ENCODE results near the gene TTN. TPM values are rescaled to one million over a fixed set of nuclear protein-coding genes. Genes with fewer than 3 reads are reported as not detected.
A peak's percentile ranks its signal among the peaks of the same experiment; 100 is the strongest.

The TTN gene
- total RNA-seq, 1 donor, result under 0.01 TPM

- peak overlapping the region; percentile 46 for H3K4me3 ChIP-seq (ENCODE audit: low read depth, low read length)
- TF ChIP-seq CTCF (IDR thresholded peaks at IDR 0.05; ENCODE audit: insufficient read depth, low read depth, low read length), result no peak
- DNase-seq (ENCODE audit: low read depth), result no peak
Observed at GRCh38 chr2:178479758-178480226, 327.4 kb downstream of the TTN start.

- TF ChIP-seq CTCF (IDR thresholded peaks at IDR 0.05; ENCODE audit: insufficient read depth, low read depth, low read length), result no peak
- DNase-seq (ENCODE audit: low read depth), result no peak
- peak overlapping the region; percentile 78 for H3K4me3 ChIP-seq (ENCODE audit: low read depth, low read length)
Observed at GRCh38 chr2:178479275-178479616, 328.0 kb downstream of the TTN start.

- TF ChIP-seq CTCF (IDR thresholded peaks at IDR 0.05; ENCODE audit: insufficient read depth, low read depth, low read length), result peak; percentile 65
- H3K4me3 ChIP-seq (ENCODE audit: low read depth, low read length), result peak within 1 kb of the TSS; percentile 78
- peak; percentile 87 for DNase-seq (ENCODE audit: low read depth)
Observed at GRCh38 chr2:178478439-178479274, 328.6 kb downstream of the TTN start, which contains the start of gene FKBP7. TSS of gene FKBP7 (minus strand) at chr2:178478600. CDS start at chr2:178478499, 101 bp downstream.

GRCh38 chr2:178478130-178478438 is 329.1 kb downstream of the TTN start:
- no peak for DNase-seq (ENCODE audit: low read depth)
- TF ChIP-seq CTCF (IDR thresholded peaks at IDR 0.05; ENCODE audit: insufficient read depth, low read depth, low read length), result no peak
- H3K4me3 ChIP-seq (ENCODE audit: low read depth, low read length), result peak overlapping the region; percentile 78

- no peak for DNase-seq (ENCODE audit: low read depth)
- TF ChIP-seq CTCF (IDR thresholded peaks at IDR 0.05; ENCODE audit: insufficient read depth, low read depth, low read length), result no peak
- peak overlapping the region; percentile 78 for H3K4me3 ChIP-seq (ENCODE audit: low read depth, low read length)
Observed at GRCh38 chr2:178477443-178478129, 329.6 kb downstream of the TTN start.

GRCh38 chr2:178476477-178476876 is 330.7 kb downstream of the TTN start:
- no peak for DNase-seq (ENCODE audit: low read depth)
- no peak for TF ChIP-seq CTCF (IDR thresholded peaks at IDR 0.05; ENCODE audit: insufficient read depth, low read depth, low read length)
- no peak overlapping the region for H3K4me3 ChIP-seq (ENCODE audit: low read depth, low read length)

Other genes starting within 250 kb of the TTN start
- under 0.01 TPM in 1 of 2 replicates, not detected in the other for gene CCDC141, start 242.7 kb upstream of the TTN start, total RNA-seq

Measured in fibroblast of villous mesenchyme (primary cell).